Measurements from ENCODE around the gene SBSN. TPM values are rescaled to one million over a fixed set of nuclear protein-coding genes. Genes with fewer than 3 reads are reported as not detected.

The SBSN gene
- total and polyA plus RNA-seq, 2 donors (not counting 1 experiment from before 2014, with no cell fraction given) = not detected

GRCh38 chr19:35549174-35549788, 21.2 kb upstream of the SBSN start:
- intact Hi-C loops (cut with micrococcal nuclease) = loop anchor here (1.0 to 5.0 kb wide), 2 partner anchors 153 to 168 kb away; partner anchors contain the start of gene ZBTB32
- ChIA-PET CTCF (interaction anchor here (0.7 to 2.0 kb wide), 16 partner anchors 9 to 202 kb away, joined by 3 to 10 read pairs (median 3); partner anchors contain the start of gene FFAR1), POLR2A (no interaction called here)
- H2AFZ ChIP-seq (ENCODE audit: insufficient read depth, low read depth, low read length, poor library complexity, severe bottlenecking) = no peak overlapping the region
- Mint-ChIP-seq H3K9me3 (ENCODE audit: insufficient read depth) (no peaks in the 10 kb centered on the region), H3K27me3 (peaks cover 3% of the 10 kb centered on the region), H3K4me1 (peaks cover 28% of the 10 kb centered on the region), H3K27ac (no peak overlapping the region), H3K4me3 (peak overlapping the region; percentile 49)
- no peaks in the 10 kb centered on the region for H4K20me1 ChIP-seq (ENCODE audit: control insufficient read depth, insufficient read depth, low read length, poor library complexity, severe bottlenecking)
- H3K9ac ChIP-seq (ENCODE audit: low read length) = no peak overlapping the region
- H3K27me3 ChIP-seq (replicated peaks in 1 of 4; ENCODE audit: control extremely low read depth in 1 of 4, control insufficient read depth in 3 of 4, insufficient read depth in 4 of 4, low read length in 3 of 4) = no peaks in the 10 kb centered on the region
- no peak overlapping the region for H3K27ac ChIP-seq (ENCODE audit: low read length in 2 of 2)
- H3K4me2 ChIP-seq (replicated peaks; ENCODE audit: low read depth, low read length, poor library complexity, severe bottlenecking) = no peak overlapping the region
- DNase-seq = peak; percentile 82
- peaks cover 16 to 25% of the 10 kb centered on the region in 2 donors for H3K4me1 ChIP-seq (ENCODE audit: control insufficient read depth in 2 of 2, insufficient read depth in 2 of 2, low read length in 2 of 2)
- peaks cover 0 to 11% of the 10 kb centered on the region in 2 experiments for H3K36me3 ChIP-seq (replicated peaks in 1 of 2; ENCODE audit: control extremely low read depth in 1 of 2, control insufficient read depth in 1 of 2, extremely low read depth in 1 of 2, insufficient read depth in 2 of 2, low read length in 1 of 2)
- 32% methylated on average over 6 of the region's 6 CpGs for WGBS (ENCODE audit: insufficient coverage)
- no peak for TF ChIP-seq EZH2 (IDR thresholded peaks at IDR 0.05; ENCODE audit: borderline replicate concordance, insufficient read depth, low read depth, low read length, poor library complexity, severe bottlenecking)
- TF ChIP-seq, protein P1, sequence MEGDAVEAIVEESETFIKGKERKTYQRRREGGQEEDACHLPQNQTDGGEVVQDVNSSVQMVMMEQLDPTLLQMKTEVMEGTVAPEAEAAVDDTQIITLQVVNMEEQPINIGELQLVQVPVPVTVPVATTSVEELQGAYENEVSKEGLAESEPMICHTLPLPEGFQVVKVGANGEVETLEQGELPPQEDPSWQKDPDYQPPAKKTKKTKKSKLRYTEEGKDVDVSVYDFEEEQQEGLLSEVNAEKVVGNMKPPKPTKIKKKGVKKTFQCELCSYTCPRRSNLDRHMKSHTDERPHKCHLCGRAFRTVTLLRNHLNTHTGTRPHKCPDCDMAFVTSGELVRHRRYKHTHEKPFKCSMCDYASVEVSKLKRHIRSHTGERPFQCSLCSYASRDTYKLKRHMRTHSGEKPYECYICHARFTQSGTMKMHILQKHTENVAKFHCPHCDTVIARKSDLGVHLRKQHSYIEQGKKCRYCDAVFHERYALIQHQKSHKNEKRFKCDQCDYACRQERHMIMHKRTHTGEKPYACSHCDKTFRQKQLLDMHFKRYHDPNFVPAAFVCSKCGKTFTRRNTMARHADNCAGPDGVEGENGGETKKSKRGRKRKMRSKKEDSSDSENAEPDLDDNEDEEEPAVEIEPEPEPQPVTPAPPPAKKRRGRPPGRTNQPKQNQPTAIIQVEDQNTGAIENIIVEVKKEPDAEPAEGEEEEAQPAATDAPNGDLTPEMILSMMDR (IDR thresholded peaks at IDR 0.05) = peak; percentile 76
- H3K9me3 ChIP-seq (ENCODE audit: control extremely low read depth in 1 of 3, control insufficient read depth in 2 of 3, insufficient read depth in 1 of 3, low read length in 2 of 3) = no peaks in the 10 kb centered on the region
- no peak overlapping the region for H3K4me3 ChIP-seq (ENCODE audit: control extremely low read depth in 1 of 5, extremely low read depth in 1 of 5, insufficient read depth in 1 of 5, low read depth in 2 of 5, low read length in 4 of 5)
- H3K79me2 ChIP-seq (ENCODE audit: control insufficient read depth, insufficient read depth, low read length) = peaks cover 28% of the 10 kb centered on the region
- ATAC-seq (ENCODE audit: low read depth) = no peak

DNA sequence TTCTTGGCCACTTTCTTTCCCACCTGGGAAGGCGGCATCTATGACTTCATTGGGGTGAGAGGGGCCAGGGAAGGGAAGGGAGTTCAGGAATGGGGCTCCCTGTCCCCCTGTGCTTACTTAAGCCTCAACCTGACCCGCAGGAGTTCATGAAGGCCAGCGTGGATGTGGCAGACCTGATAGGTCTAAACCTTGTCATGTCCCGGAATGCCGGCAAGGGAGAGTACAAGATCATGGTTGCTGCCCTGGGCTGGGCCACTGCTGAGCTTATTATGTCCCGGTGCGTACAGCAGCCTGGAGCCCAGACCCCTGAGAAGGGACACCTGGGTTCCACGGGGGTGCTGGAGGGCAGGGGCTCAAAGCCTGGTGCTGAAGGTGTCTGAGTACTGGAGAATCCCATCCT, 18.4 kb upstream of the SBSN start:
- Histone ChIP-seq H4K20me1 (ENCODE audit: control insufficient read depth, insufficient read depth, low read length, poor library complexity, severe bottlenecking) (no peaks in the 10 kb centered on the region), H3K9me3 (ENCODE audit: control extremely low read depth in 1 of 3, control insufficient read depth in 2 of 3, insufficient read depth in 1 of 3, low read length in 2 of 3) (no peaks in the 10 kb centered on the region), H2AFZ (ENCODE audit: insufficient read depth, low read depth, low read length, poor library complexity, severe bottlenecking) (no peak overlapping the region), H3K4me3 (ENCODE audit: control extremely low read depth in 1 of 5, extremely low read depth in 1 of 5, insufficient read depth in 1 of 5, low read depth in 2 of 5, low read length in 4 of 5) (peak overlapping the region in 3 of 5 experiments; percentile 82 to 86 (median 86)), H3K4me2 (replicated peaks; ENCODE audit: low read depth, low read length, poor library complexity, severe bottlenecking) (peak overlapping the region; percentile 98), H3K36me3 (replicated peaks in 1 of 2; ENCODE audit: control extremely low read depth in 1 of 2, control insufficient read depth in 1 of 2, extremely low read depth in 1 of 2, insufficient read depth in 2 of 2, low read length in 1 of 2) (peaks cover 0 to 11% of the 10 kb centered on the region in 2 experiments), H3K4me1 (ENCODE audit: control insufficient read depth in 2 of 2, insufficient read depth in 2 of 2, low read length in 2 of 2) (peaks cover 16 to 28% of the 10 kb centered on the region in 2 donors), H3K9ac (ENCODE audit: low read length) (peak overlapping the region; percentile 87), H3K27me3 (replicated peaks in 1 of 4; ENCODE audit: control extremely low read depth in 1 of 4, control insufficient read depth in 3 of 4, insufficient read depth in 4 of 4, low read length in 3 of 4) (no peaks in the 10 kb centered on the region), H3K79me2 (ENCODE audit: control insufficient read depth, insufficient read depth, low read length) (peaks cover 28% of the 10 kb centered on the region), H3K27ac (ENCODE audit: low read length in 2 of 2) (no peak overlapping the region)
- Mint-ChIP-seq H3K4me3 (peak overlapping the region; percentile 91), H3K9me3 (ENCODE audit: insufficient read depth) (no peaks in the 10 kb centered on the region), H3K4me1 (peaks cover 30% of the 10 kb centered on the region), H3K27me3 (no peaks in the 10 kb centered on the region), H3K27ac (peak overlapping the region; percentile 84)
- ChIA-PET POLR2A (no interaction called here), CTCF (interaction anchor here (1.6 kb wide), 1 partner anchor 11 kb away, joined by 4 read pairs; no protein-coding TSS in a partner anchor)
- TF ChIP-seq EZH2 (IDR thresholded peaks at IDR 0.05; ENCODE audit: borderline replicate concordance, insufficient read depth, low read depth, low read length, poor library complexity, severe bottlenecking) = no peak
- TF ChIP-seq, protein P1 (IDR thresholded peaks at IDR 0.05) = no peak
- WGBS (ENCODE audit: insufficient coverage) = 87% methylated on average over 8 of the region's 8 CpGs
- ATAC-seq (ENCODE audit: low read depth) = no peak
- intact Hi-C loops (cut with micrococcal nuclease) = loop anchor here (5.0 kb wide), 1 partner anchor 156 kb away; the partner anchor contains the start of gene ZBTB32
- no peak for DNase-seq

All from B cell (primary cell).